ENCODE data around the gene SLC5A6. TPM values are rescaled to one million over a fixed set of nuclear protein-coding genes. Genes with fewer than 3 reads are reported as not detected.

The SLC5A6 gene
- total and polyA plus RNA-seq, 2 of the 8 experiments (the other 6 are each of a cell fraction or from before 2014, with no cell fraction given), result 118 to 183 TPM

DNA sequence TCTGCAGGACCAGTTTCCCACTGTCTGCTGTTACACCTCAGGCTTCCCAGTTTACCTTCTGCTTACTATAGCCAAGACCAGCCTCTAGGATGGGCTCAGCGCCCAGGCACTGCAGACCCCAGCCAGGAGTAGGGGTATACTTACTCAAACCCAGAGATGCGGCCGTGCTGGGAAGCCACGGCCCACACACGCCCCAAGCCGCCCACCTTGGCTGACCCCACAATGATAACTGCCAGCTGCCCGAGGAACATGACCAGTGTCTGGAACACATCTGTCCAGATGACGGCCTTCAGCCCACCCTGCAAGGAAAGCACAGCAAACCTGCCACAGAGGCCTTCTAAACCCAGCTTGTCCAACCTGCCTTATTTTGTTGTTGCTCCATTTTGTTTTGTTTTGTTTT is 6.9 kb downstream of the SLC5A6 start:
- Histone ChIP-seq H3K14ac (ENCODE audit: insufficient read length) (no peak overlapping the region), H3K4me3 (ENCODE audit: extremely low read depth in 1 of 4, insufficient read depth in 2 of 4, low read depth in 3 of 4, low read length in 4 of 4) (no peak overlapping the region), H3K36me3 (ENCODE audit: control insufficient read depth in 2 of 4, insufficient read depth in 4 of 4, low read length in 3 of 4) (peaks cover 57 to 91% (median 79%) of the 10 kb centered on the region in 4 experiments), H3K23me2 (ENCODE audit: low read depth, low read length) (no peaks in the 10 kb centered on the region), H3K27me3 (replicated peaks in 1 of 4; ENCODE audit: control insufficient read depth in 3 of 4, extremely low read depth in 1 of 4, insufficient read depth in 3 of 4, low read length in 3 of 4) (no peaks in the 10 kb centered on the region), H4K91ac (replicated peaks; ENCODE audit: insufficient read length, low read length) (no peak overlapping the region), H3K18ac (ENCODE audit: extremely low read depth, low read length) (no peak overlapping the region), H3K79me1 (ENCODE audit: low read depth, low read length) (no peaks in the 10 kb centered on the region), H2AFZ (ENCODE audit: low read length) (no peak overlapping the region), H3K9ac (replicated peaks in 1 of 4; ENCODE audit: extremely low read depth in 1 of 4, low read depth in 3 of 4, low read length in 3 of 4) (no peak overlapping the region), H4K5ac (ENCODE audit: insufficient read length, low read depth, low read length) (no peak overlapping the region), H3K27ac (ENCODE audit: low read depth, low read length) (no peak overlapping the region), H3K79me2 (ENCODE audit: control insufficient read depth in 1 of 2, insufficient read depth in 2 of 2, low read length in 2 of 2) (peaks cover 0 to 11% of the 10 kb centered on the region in 2 experiments; a peak in 2 of 4 replicates), H3K4me1 (replicated peaks in 1 of 4; ENCODE audit: control insufficient read depth in 3 of 4, insufficient read depth in 4 of 4, low read length in 3 of 4) (no peaks in the 10 kb centered on the region; a peak in 1 of 7 replicates), H4K8ac (ENCODE audit: extremely low read depth, insufficient read depth, low read length) (no peak overlapping the region), H2BK15ac (ENCODE audit: low read length) (no peak overlapping the region), H3K56ac (replicated peaks; ENCODE audit: insufficient read length, low read depth, low read length) (no peak overlapping the region), H2BK5ac (ENCODE audit: low read depth, low read length) (no peak overlapping the region), H2BK120ac (replicated peaks; ENCODE audit: low read depth, low read length) (no peak overlapping the region), H3K23ac (ENCODE audit: insufficient read length) (no peak overlapping the region), H4K20me1 (replicated peaks in 1 of 2; ENCODE audit: control insufficient read depth in 1 of 2, insufficient read depth in 2 of 2, low read length in 2 of 2) (peaks cover 0 to 22% of the 10 kb centered on the region in 2 experiments), H2AK5ac (ENCODE audit: low read depth, low read length) (no peak overlapping the region), H2BK20ac (ENCODE audit: low read length) (no peak overlapping the region), H2BK12ac (ENCODE audit: low read depth, low read length) (no peak overlapping the region), H3K4me2 (ENCODE audit: insufficient read depth in 1 of 2, low read depth in 2 of 2, low read length in 2 of 2) (no peak overlapping the region), H3K9me3 (ENCODE audit: insufficient read depth in 2 of 2, low read depth in 1 of 2, low read length in 1 of 2) (no peaks in the 10 kb centered on the region), H3K4ac (replicated peaks; ENCODE audit: insufficient read length, low read depth, low read length) (no peak overlapping the region)
- ChIA-PET POLR2A (ENCODE audit: partially characterized antibody) (interaction anchor here (0.9 to 2.1 kb wide), 4 partner anchors 8 to 90 kb away, joined by 3 to 6 read pairs (median 4); partner anchors contain the start of gene CAD), CTCF (ENCODE audit: partially characterized antibody) (no interaction called here)
- 84% methylated on average over 8 of the region's 8 CpGs; no CpG with 5 or more reads in 1 of the 2 experiments for WGBS, 2 experiments (ENCODE audit: extremely low coverage in 1 of 2, insufficient coverage in 1 of 2, insufficient read length in 1 of 2, insufficient replicate concordance in 2 of 2, low coverage in 1 of 2, low lambda C conversion rate in 2 of 2, missing lambda C conversion rate in 1 of 2)
- TF ChIP-seq CHD2 (IDR thresholded peaks at IDR 0.05; ENCODE audit: low read length), result no peak
- FAIRE-seq (no peak), DNase-seq (ENCODE audit: low read depth in 1 of 2, low spot score in 2 of 2) (no peak)
